Right ventricle myocardium superior (tissue), 1 donor: ENCODE results near the gene AIG1. TPM values are rescaled to one million over a fixed set of nuclear protein-coding genes. Genes with fewer than 3 reads are reported as not detected.
A peak's percentile ranks its signal among the peaks of the same experiment; 100 is the strongest.
"Not testable (repeated sequence)": the region's sequence is repeated elsewhere in the genome, so short reads cannot be mapped to it uniquely, and the experiment has no call there.

Experiments used
- ATAC-seq: fragments of 200-7000 bp; cut with Tn5 transposase; one replicate; pipeline ENCODE4 v1.9.1; 2020; ENCODE audit warnings: mild to moderate bottlenecking; ENCODE audit not compliant: poor library complexity
- DNase-seq: peaks from one replicate; pipeline ENCODE4 v3.0.0-alpha.2; 2020
- intact Hi-C: fragments of 100-400 bp; cut with DNase I; formaldehyde crosslinking; loops from one replicate; pipeline ENCODE4 v1.11.2; 2022
- long read RNA-seq: library from polyadenylated mRNA; unstranded; transcript quantifications from one replicate; pipeline ENCODE4 v2.0.0, GENCODE V29; 2021
- total RNA-seq: library from RNA; stranded (reverse); fragmentation: NEBNext Ultra II Directional; extraction: Animal tissue kit (Norgen Biotek cat#: 25700); gene quantifications from one replicate; pipeline ENCODE4 v1.2.1, GENCODE V29; 2021
- donor health status: DM: no; HTN: yes; CAD: no; lungs with severe emphysema.

The AIG1 gene, protein sequence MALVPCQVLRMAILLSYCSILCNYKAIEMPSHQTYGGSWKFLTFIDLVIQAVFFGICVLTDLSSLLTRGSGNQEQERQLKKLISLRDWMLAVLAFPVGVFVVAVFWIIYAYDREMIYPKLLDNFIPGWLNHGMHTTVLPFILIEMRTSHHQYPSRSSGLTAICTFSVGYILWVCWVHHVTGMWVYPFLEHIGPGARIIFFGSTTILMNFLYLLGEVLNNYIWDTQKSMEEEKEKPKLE
- 71.7 TPM for total RNA-seq
- long read RNA-seq, transcript AIG1-202 (6 exons, 1,395 nt) = major isoform, 82 of 122 reads
- long read RNA-seq, partial matches to known transcripts = 4 of 122 reads
- long read RNA-seq, other reads (novel, unspliced or antisense) = 34 of 122 reads

DNA sequence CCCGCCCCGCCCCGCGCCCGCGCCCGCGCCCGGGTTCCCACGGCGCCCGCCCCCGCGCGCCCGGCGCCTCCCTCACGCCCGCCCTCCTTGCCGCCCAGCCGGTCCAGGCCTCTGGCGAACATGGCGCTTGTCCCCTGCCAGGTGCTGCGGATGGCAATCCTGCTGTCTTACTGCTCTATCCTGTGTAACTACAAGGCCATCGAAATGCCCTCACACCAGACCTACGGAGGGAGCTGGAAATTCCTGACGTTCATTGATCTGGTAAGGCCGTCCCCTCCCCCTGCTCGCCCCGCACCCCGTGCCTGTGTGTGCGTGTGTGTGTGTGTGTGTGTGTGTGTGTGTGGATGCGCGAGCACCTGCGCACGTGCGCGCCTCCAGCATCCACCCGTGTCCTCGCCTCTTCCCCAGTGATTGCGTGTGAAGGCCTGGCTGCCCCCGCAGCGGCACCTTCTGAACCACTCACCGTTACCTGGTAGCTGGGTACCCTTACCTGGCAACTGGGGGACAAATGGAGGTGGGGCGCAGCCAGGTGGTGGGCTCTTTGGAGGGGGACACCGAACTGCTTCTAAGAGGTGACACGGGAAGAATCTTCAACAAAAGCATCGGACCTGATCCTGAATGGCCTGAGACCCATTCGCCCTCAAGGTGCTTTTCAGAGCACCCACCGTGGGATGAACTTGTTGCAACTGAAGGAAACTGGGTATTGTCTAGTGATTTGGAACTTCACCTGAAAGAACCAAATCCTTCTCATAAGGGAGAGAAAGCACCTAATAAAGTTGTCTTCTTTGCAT, at the start of gene AIG1:
Gene AIG1 (plus strand): TSS at position 84 of the 791 bp plus-strand sequence. CDS start 37 bp downstream, at position 121.
- intact Hi-C loops = no loop called here
- ATAC-seq (peak; percentile 81), DNase-seq (no peak)

DNA sequence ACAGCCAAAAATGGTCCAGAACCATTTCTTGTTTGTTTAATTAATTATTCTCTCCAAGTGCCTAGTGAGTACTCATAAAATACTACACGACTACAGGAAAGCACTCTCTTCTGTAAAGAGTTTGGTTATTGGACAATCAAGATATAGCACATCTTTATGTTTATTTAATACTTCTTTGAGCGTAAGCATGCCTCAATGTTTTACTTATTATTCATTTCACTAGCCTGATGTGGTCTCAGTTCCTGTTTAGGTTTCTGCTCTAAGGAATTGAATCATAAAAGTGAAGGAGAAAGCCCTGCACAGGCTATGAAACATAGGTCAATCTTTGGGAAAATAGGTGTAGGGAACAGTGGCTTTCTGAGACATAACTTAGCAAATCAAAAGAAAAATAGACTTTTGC, 45.9 kb upstream of the AIG1 start:
- ATAC-seq = no peak
- intact Hi-C loops = no loop called here
- no peak for DNase-seq

DNA sequence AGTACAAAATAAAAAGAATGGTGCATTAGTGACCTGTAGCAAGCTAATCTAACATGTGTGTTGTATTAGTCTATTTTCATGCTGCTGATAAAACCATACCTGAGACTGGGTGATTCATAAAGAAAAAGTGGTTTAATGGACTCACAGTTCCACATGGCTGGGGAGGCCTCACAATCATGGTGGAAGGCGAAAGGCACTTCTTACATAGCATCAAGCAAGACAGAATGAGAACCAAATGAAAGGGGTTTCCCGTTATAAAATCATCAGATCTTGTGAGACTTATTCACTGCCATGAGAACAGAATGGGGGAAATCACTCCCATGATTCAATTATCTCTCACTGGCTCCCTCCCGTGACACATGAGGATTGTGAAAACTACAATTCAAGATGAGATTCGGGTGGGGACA, 45.4 kb upstream of the AIG1 start:
- DNase-seq = no peak
- ATAC-seq = no peak
- intact Hi-C loops = no loop called here

DNA sequence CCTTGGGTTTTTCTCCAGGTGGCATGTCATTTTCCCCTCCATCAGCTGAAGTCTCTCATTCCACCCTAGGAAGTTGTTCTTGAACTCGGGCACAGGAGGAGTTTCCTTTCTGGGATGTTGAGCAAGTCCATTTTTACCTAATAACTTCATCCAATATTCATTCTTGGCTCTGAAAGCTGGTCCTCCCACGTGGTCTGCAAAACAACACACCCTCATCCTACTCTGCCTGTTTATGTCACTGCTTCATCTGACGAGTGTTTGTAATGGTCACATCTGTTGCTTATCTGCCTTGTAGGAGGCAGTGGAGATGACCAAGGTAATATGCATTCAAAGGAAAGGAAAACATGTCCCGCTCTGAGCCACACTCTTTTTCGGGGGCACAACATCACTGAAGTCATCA, 41.7 kb upstream of the AIG1 start:
- ATAC-seq (no peak), DNase-seq (no peak)
- intact Hi-C loops = no loop called here

DNA sequence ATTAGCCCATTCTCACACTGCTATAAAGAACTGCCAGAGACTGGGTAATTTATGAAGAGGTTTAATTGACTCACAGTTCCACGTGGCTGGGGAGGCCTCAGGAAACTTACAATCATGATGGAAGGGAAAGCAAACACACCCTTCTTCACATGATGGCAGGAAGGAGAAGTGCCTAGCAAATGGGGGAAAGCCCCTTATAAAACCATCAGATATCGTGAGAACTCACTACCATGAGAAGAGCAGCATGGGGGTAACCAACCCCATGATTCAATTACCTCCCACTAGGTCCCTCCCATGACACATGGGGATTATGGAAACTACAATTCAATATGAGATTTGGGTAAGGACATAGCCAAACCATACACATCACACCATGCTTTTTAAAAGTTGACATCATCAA, 39.8 kb upstream of the AIG1 start:
- intact Hi-C loops = loop anchor here (10.0 kb wide), 1 partner anchor 56 kb away; no protein-coding TSS in a partner anchor
- not testable (repeated sequence) for ATAC-seq, DNase-seq

DNA sequence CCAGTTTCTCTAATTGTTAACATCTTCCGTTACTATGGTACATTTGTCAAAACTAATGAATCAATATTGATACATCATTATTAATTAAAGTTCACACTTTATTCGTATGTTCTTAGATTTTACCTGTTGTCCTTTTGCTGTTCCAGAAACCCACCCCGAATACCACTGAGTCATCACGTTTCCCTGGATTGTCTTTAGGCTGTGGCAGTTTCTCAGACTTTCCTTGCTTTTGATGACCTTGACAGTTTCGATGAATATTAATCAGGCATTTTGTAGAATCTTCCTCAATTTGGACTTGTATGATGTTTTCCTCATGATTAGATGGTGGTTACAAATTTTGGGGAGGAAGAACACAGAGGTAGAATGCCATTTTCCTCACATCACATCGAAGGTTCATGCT, 39.1 kb upstream of the AIG1 start:
- DNase-seq (no peak), ATAC-seq (no peak)
- intact Hi-C loops = loop anchor here (10.0 kb wide), 1 partner anchor 57 kb away; no protein-coding TSS in a partner anchor

DNA sequence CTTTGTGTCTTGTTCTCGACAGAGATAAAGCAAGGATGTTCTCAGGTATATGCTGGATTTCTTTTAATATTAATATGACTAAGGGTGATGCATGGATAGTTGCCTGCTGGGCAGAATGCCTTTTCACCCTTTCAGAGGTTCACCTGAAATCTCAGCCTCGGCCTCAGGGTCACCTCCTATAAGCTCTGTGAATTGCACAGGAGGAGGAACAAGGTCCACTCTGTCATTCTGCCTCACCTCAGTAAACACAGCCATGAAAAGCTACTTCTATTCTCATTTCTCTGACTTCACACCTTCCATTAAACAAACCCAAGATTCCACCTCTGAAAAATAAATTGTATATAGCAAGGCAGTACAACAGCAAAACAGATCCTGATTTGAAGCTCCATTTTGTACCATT, 38.1 kb upstream of the AIG1 start:
- DNase-seq = no peak
- no peak for ATAC-seq
- intact Hi-C loops = loop anchor here (10.0 kb wide), 1 partner anchor 58 kb away; no protein-coding TSS in a partner anchor

DNA sequence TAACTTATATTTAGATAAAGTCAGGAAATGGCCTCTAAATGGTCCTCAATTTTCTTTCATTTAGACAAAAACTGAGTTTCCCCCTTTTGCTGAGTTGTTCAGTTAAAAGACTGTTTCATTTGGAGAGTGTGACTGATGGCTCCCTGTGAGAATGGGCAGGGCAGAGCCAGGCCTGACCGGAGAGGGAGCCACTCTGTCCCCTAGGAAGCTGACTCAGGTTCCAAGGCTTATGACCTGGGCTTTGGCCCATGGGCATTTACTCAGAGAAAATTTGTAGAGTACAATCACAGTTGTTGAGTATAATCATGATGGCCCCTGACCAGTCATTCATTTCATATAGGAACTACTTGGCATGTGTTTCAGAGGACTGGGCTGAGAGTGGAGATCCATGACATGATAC, 37.0 kb upstream of the AIG1 start:
- intact Hi-C loops = loop anchor here (10.0 kb wide), 1 partner anchor 59 kb away; no protein-coding TSS in a partner anchor
- ATAC-seq (no peak), DNase-seq (no peak)

DNA sequence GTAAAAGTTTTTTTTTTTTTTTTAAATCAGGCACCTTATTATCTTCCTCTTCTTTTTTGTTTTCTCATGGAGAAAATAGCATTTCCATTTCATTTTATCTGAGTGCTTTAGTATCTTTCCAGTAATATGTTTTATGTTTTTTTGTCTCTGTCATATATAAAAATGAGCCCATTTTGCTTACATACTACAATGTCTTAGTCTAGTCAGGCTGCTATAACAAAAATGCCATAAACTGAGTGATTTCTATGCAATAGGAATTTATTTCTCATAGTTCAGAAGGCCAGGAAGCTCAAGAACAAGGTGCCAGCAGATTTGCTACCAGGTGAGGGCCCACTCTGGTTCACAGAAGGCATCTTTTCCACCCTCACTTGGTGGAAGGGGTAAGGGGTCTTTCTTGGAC, 35.7 kb upstream of the AIG1 start:
- ATAC-seq = no peak
- intact Hi-C loops = loop anchor here (10.0 kb wide), 1 partner anchor 60 kb away; no protein-coding TSS in a partner anchor

DNA sequence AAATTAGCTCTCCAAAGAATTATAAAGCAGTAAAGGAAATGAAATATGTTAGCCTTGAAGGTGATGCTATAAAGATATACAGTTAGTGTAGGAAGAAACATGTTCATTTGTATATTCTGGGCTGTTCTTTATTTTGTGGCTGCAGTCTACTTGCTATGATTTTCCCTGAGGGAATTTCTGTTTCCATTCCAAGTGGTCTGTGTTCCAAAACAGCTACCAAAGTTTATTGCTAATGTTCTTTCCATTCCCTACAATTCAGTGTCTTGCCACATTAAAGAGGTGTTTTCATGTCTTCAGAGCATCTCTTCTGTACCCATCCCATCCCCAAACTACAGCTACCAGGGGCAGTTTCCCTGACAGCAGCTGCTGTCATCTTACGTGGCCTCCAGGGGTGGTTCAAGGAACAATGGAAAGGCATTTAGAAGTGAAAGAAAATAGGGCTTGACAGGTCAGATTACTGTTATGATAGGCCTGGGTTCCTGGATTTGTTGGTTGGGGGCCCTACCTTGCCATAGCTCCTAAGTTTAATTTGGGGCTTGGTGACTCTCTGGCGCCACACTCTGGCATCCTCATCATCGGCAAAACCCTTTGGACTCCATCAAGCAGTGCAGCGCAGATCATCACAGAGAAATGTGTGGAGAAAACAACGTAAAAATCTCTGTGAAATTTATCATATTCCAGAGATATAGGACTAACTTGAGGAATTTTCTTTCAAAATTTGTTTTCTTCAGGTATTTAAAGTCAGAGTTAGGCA, 33.8 kb upstream of the AIG1 start:
- intact Hi-C loops = loop anchor here (2.0 to 10.0 kb wide), 2 partner anchors 62 to 334 kb away; no protein-coding TSS in a partner anchor
- ATAC-seq (peak; percentile 78), DNase-seq (peak; percentile 53)

More for the DNA sequence above, 35.7 kb upstream of the AIG1 start:
- no peak for DNase-seq

DNA sequence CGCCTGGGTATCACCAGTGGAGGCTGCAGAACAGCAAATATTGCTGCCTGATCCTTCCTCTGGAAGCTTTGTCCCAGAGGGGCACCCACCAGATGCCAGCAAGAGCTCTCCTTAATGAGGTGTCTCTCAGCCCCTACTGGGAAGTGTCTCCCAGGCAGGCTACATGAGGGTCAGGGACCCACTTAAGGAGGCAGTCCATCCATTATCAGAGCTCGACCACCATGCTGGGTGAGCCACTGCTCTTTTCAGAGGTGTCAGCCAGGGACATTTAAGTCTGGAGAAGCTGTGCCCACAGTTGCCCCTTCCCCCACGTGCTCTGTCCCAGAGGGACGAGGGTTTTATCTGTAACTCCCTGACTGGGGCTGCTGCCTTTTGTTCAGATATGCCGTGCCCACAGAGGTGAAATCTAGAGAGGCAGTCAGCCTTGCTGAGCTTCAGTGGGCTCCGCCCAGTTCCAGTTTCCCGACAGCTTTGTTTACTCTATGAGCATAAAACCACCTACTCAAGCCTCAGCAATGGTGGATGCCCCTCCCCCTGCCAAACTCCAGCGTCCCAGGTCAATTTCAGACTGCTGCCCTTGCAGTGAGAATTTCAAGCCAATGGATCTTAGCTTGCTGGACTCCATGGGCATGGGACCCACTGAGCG, 25.9 kb upstream of the AIG1 start:
- DNase-seq (no peak), ATAC-seq (no peak)
- intact Hi-C loops = no loop called here

DNA sequence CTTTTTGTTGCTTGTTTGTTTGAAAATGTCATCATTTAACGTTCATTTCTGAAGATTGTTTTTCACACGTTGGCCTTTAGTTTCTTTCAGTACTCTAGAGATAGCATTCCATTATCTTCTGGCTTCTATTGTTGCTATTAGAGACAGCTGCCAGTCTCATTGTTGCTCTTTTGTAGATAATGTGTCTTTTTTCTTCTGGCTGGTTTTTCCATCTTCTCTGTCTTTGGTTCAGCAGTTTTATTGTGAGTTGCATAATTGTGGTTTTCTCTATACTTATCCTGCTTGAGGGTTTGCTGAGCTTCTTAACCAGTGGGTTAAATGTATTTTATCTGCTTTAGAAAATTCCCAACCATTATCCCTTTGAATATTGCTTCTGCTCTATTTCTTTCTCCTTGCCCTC, 23.2 kb upstream of the AIG1 start:
- DNase-seq (no peak), ATAC-seq (no peak)
- intact Hi-C loops = no loop called here

DNA sequence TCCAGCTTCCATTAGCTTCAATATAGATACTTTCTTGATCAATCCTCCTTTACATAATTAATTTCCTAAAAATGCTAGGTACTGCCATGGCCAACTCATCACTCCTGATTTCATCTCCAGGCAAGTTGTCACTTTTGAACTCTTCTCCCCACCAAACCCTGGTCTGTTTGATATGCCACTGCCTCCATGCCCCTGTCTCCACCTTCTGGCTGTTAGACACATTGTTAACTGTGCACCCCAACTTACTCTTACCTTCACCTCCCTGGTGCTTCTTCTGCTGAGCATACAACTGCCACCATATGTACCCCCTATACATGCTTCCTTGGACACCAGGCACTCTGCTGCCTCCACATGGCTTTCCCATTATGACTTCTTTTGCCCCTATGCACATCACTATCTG, 21.9 kb upstream of the AIG1 start:
- ATAC-seq = no peak

DNA sequence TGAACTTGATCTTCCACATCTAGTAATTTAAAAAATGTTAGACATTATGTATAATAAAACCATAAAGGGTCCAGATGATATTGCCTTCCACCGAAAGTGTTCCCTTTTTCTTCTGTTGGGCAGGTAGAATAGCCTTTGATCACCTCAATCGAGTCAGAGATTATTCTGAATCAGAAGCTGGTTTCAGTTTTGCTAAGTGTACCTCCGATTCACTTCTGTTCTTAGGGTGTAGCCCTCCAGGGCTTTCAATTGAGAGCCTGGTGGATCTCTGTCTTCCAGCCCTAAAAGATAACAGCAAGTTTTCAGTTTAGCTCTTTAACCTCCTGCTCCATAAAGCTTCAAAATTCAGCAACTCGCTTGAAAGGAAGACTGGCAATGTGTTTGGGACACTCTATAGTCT, 21.1 kb upstream of the AIG1 start:
- intact Hi-C loops = no loop called here
- DNase-seq = no peak
- no peak for ATAC-seq

More for the DNA sequence above, 21.9 kb upstream of the AIG1 start:
- intact Hi-C loops = no loop called here
- no peak for DNase-seq

DNA sequence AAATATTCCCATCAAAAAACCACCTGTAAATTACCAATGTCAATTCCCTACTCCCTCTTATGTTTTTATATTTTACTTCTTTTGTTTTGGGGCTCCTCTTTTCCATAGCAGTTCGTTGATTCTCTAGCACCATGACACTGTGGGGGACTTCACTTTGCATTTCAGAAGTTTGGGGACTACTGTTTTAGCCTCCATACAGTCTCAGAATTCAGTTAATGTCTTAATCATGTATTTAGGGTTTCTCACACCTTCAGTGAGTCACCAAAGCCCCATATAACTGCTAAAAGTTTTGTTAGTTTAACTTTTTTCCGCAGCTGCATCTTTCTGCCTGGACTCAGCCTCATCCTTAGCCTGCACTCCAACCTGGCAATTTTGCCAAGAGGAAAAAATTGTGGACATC, 20.7 kb upstream of the AIG1 start:
- ATAC-seq = no peak
- intact Hi-C loops = no loop called here
- no peak for DNase-seq

DNA sequence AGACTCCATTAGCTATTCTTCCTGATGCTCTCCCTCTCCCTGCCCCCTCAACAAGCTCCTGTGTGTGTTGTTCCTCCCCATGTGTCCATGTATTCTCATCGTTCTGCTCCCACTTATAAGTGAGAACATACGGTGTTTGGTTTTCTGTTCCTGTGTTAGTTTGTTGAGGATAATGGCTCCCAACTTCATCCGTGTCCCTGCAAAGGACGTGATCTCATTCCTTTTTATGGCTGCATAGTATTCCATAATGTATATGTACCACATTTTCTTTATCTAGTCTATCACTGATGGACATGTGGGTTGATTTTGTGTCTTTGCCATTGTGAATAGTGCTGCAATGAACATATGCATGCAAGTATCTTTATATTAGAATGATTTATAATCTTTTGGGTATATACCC, 16.3 kb upstream of the AIG1 start:
- intact Hi-C loops = not testable (repeated sequence)

DNA sequence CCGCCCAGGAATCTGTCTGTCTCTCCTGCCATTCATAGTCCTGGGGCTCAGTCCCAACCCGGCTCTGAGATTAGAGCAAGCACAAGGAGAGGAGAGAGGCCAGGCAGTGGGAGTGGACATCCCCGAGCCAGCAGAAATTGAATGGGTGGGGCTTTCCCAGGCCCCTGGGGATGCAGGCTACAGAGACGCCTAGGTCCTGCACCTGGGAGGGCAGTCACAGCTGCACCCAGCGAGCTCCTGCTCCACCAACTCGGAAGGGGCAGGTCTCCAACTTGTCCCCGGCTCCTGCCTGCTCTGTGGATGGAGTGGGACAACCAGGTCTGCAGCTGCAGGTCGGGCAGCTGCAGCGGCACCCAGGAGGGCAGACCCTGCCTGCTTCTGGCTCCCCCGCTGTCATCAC, 11.1 kb upstream of the AIG1 start:
- DNase-seq (no peak), ATAC-seq (no peak)
- intact Hi-C loops = no loop called here

More for the DNA sequence above, 16.3 kb upstream of the AIG1 start:
- not testable (repeated sequence) for DNase-seq, ATAC-seq

DNA sequence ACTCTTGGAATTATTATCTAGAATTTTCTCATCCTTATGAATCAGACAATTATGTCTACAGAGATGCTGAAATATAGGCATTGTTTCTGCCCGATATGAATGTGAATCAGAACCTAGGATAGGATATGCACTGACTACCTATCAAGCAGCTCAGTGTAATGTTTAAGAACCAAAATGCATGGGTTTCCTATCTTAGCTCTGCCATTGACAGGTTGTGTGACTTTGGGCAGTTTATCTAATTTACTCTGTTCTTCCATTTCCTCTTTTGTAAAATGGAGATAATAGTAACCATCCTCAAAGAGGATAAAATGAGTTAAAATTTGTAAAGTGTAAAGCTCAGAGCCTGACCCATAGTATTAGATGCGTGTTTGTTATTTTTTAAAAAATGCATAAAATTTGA, 10.2 kb upstream of the AIG1 start:
- no peak for DNase-seq
- intact Hi-C loops = no loop called here
- no peak for ATAC-seq
